SU-DHL-6 (cell line): ENCODE measurements around the gene IFIT1B.

ENCODE experiments used
- H2AFZ ChIP-seq: fragments of 200-600 bp; sonication (generic); 2 replicates; pipeline ENCODE4 v1.6.1; 2014; ENCODE audit warnings: low read depth, mild to moderate bottlenecking, moderate library complexity, mixed read lengths, antibody characterized with exemption, low read length; ENCODE audit not compliant: severe bottlenecking
- H3F3A ChIP-seq: fragments of 200-600 bp; shearing (Covaris generic); 2 replicates; pipeline ENCODE4 v1.6.0; 2016; ENCODE audit warnings: antibody characterized with exemption, mild to moderate bottlenecking; ENCODE audit not compliant: insufficient read depth
- H3K27ac ChIP-seq: fragments of 200-600 bp; sonication (generic); 2 replicates; pipeline ENCODE4 v1.5.1; 2016; ENCODE audit warnings: low read depth, mild to moderate bottlenecking, low read length, moderate library complexity, mixed read lengths
- H3K27me3 ChIP-seq: fragments of 200-600 bp; sonication (generic), shearing (Covaris generic); 2 replicates; pipeline ENCODE4 v1.6.0; 2014; ENCODE audit warnings: mild to moderate bottlenecking, low read length
- H3K36me3 ChIP-seq: fragments of 200-600 bp; sonication (generic); 2 replicates; pipeline ENCODE4 v1.6.1; 2014; ENCODE audit warnings: mild to moderate bottlenecking, low read length, mixed read lengths
- H3K4me2 ChIP-seq: fragments of 300-600, 200-600 bp; shearing (Covaris generic), sonication (generic); 2 replicates; pipeline ENCODE4 v1.6.0; 2014; ENCODE audit warnings: low read length, low read depth, mild to moderate bottlenecking; ENCODE audit not compliant: poor library complexity, severe bottlenecking
- H3K4me3 ChIP-seq: fragments of 200-600 bp; sonication (generic); 2 replicates; pipeline ENCODE4 v1.5.1; 2014; ENCODE audit warnings: antibody characterized with exemption, low read length, mild to moderate bottlenecking, mixed read lengths; ENCODE audit not compliant: insufficient read depth, poor library complexity, severe bottlenecking
- H3K79me2 ChIP-seq: fragments of 200-600 bp; sonication (generic); 2 replicates; pipeline ENCODE4 v1.6.1; 2014; ENCODE audit warnings: mild to moderate bottlenecking, low read length, moderate library complexity; ENCODE audit not compliant: insufficient read depth
- H3K9ac ChIP-seq: fragments of 200-600 bp; sonication (generic); 2 replicates; pipeline ENCODE4 v1.7.0; 2014; ENCODE audit warnings: mild to moderate bottlenecking, low read length
- H3K9me2 ChIP-seq: fragments of 200-600 bp; sonication (generic); replicated peaks from 2 replicates; pipeline ENCODE4 v1.6.1; 2014; ENCODE audit warnings: low read length; ENCODE audit not compliant: insufficient read depth
- H3K9me3 ChIP-seq: fragments of 200-600 bp; sonication (generic); 2 replicates; pipeline ENCODE4 v1.6.1; 2014; ENCODE audit warnings: low read length, mixed read lengths; ENCODE audit not compliant: insufficient read depth
- H4K20me1 ChIP-seq: fragments of 200-600 bp; sonication (generic); 2 replicates; pipeline ENCODE4 v1.6.1; 2014; ENCODE audit warnings: low read depth, mild to moderate bottlenecking, antibody characterized with exemption, low read length, moderate library complexity, mixed read lengths
- EZH2phosphoT487 ChIP-seq: fragments of 200-600 bp; sonication (generic), shearing (Covaris generic); conservative IDR thresholded peaks from 2 replicates; pipeline ENCODE4 v1.6.1; 2018; ENCODE audit warnings: mild to moderate bottlenecking, antibody characterized with exemption, low read length, moderate library complexity, mixed read lengths
- TF ChIP-seq, protein P1 (sequence below): fragments of 200-600 bp; sonication (generic); IDR thresholded peaks from one replicate; pipeline ENCODE4 v1.5.1; 2017; ENCODE audit warnings: antibody characterized with exemption, mild to moderate bottlenecking, low read length, moderate library complexity; ENCODE audit not compliant: insufficient read depth, poor library complexity, severe bottlenecking

The IFIT1B gene

DNA sequence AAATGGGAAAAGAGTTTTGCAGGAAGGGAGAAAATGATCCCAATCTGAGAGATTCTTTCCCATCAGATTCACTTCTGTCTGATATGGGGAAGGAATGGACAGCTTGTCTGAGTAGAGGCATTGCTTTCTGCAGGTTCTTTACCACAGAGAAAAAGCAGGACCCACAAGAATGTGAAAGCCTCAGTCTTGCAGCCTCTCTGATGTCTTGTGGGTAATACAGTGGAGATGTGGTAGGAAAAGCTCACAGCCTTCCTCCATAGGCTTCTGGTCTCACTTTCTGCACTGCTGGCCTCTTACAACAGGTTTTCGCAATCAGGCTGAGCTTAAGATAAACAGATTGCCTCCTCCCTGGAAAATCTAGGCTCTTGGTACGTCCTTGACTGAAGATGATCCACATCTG is 15.1 kb downstream of the IFIT1B start:
- Histone ChIP-seq H3K9ac (no peak overlapping the region), H3K79me2 (no peaks in the 10 kb centered on the region), H4K20me1 (no peaks in the 10 kb centered on the region), H3K36me3 (no peaks in the 10 kb centered on the region), H2AFZ (no peak overlapping the region), H3K4me3 (no peak overlapping the region), H3K4me2 (no peak overlapping the region), H3K27me3 (no peaks in the 10 kb centered on the region), H3F3A (no peaks in the 10 kb centered on the region), H3K9me2 (no peaks in the 10 kb centered on the region), H3K9me3 (no peaks in the 10 kb centered on the region), H3K27ac (no peak overlapping the region)
- TF ChIP-seq, protein P1, sequence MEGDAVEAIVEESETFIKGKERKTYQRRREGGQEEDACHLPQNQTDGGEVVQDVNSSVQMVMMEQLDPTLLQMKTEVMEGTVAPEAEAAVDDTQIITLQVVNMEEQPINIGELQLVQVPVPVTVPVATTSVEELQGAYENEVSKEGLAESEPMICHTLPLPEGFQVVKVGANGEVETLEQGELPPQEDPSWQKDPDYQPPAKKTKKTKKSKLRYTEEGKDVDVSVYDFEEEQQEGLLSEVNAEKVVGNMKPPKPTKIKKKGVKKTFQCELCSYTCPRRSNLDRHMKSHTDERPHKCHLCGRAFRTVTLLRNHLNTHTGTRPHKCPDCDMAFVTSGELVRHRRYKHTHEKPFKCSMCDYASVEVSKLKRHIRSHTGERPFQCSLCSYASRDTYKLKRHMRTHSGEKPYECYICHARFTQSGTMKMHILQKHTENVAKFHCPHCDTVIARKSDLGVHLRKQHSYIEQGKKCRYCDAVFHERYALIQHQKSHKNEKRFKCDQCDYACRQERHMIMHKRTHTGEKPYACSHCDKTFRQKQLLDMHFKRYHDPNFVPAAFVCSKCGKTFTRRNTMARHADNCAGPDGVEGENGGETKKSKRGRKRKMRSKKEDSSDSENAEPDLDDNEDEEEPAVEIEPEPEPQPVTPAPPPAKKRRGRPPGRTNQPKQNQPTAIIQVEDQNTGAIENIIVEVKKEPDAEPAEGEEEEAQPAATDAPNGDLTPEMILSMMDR: no peak
- TF ChIP-seq EZH2phosphoT487: no peak

DNA sequence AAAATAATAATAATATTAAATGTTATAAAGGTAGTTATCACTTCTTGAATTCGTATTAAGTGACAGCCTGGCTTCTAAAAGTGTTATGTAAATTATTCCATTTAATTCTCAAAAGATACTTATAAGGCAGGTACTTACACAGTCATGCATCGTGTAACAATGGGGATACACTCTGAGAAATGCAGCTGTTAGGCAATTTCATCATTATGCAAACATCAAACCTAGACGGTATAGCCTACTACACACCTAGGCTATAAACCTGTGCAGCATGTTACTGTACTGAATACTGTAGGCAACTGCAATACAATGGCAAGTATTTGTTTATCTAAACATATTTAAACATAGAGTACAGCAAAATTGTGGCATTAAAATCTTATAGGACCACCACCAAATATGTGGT is 16.0 kb downstream of the IFIT1B start:
- H2AFZ ChIP-seq: no peak overlapping the region
- no peaks in the 10 kb centered on the region for H3K9me2 ChIP-seq
- no peak for TF ChIP-seq EZH2phosphoT487
- TF ChIP-seq, protein P1: no peak
- no peak overlapping the region for H3K4me2 ChIP-seq
- H3K9ac ChIP-seq: no peak overlapping the region
- H4K20me1 ChIP-seq: no peaks in the 10 kb centered on the region
- no peaks in the 10 kb centered on the region for H3K27me3 ChIP-seq
- H3K4me3 ChIP-seq: no peak overlapping the region
- H3K79me2 ChIP-seq: no peaks in the 10 kb centered on the region
- no peaks in the 10 kb centered on the region for H3F3A ChIP-seq
- H3K9me3 ChIP-seq: no peaks in the 10 kb centered on the region
- H3K36me3 ChIP-seq: no peaks in the 10 kb centered on the region
- H3K27ac ChIP-seq: no peak overlapping the region

DNA sequence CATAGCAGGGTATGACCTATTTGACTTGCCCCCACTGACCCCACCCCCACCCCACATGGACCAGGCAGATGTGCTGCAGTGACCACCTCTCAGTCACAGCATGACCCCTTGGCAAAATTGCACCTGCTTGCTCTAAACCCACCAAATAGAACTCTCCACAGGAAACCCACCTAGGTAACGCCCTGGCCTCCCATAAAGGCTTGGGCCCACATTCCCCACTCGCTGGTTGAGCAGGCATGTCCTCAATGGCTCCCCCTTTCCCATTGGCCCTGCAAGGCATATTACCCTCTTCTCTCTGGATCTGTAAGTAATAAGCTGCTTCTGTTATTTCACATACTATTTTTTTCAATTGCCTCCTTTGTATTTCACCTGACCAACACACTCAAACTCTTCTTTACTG is 17.3 kb downstream of the IFIT1B start:
- H3K27me3 ChIP-seq: no peaks in the 10 kb centered on the region
- H3K9me3 ChIP-seq: no peaks in the 10 kb centered on the region
- H3K4me2 ChIP-seq: no peak overlapping the region
- no peaks in the 10 kb centered on the region for H4K20me1 ChIP-seq
- no peak overlapping the region for H3K27ac ChIP-seq
- H2AFZ ChIP-seq: no peak overlapping the region
- TF ChIP-seq, protein P1: no peak
- no peak for TF ChIP-seq EZH2phosphoT487
- no peak overlapping the region for H3K9ac ChIP-seq
- H3K9me2 ChIP-seq: no peaks in the 10 kb centered on the region
- H3F3A ChIP-seq: no peaks in the 10 kb centered on the region
- no peak overlapping the region for H3K4me3 ChIP-seq
- no peaks in the 10 kb centered on the region for H3K79me2 ChIP-seq
- no peaks in the 10 kb centered on the region for H3K36me3 ChIP-seq
